Measurements from ENCODE around the gene KLK8.

GRCh38 chr19:51007488-51007887 lies 6.1 kb upstream of the KLK8 start:
- TF ChIP-seq JUND (IDR thresholded peaks at IDR 0.05) = no peak
- no peak for TF ChIP-seq CTCF (IDR thresholded peaks at IDR 0.05)
- TF ChIP-seq TAF1 (IDR thresholded peaks at IDR 0.05; ENCODE audit: borderline replicate concordance, low read depth, low read length) = no peak

Measured in SK-N-SH (cell line).